ENCODE results near the gene DNAJC18. TPM values are rescaled to one million over a fixed set of nuclear protein-coding genes. Genes with fewer than 3 reads are reported as not detected.

Gene DNAJC18
- total and polyA plus RNA-seq, 2 of the 4 experiments (the other 2 are of a cell fraction) = 8.5 to 11.1 TPM

DNA sequence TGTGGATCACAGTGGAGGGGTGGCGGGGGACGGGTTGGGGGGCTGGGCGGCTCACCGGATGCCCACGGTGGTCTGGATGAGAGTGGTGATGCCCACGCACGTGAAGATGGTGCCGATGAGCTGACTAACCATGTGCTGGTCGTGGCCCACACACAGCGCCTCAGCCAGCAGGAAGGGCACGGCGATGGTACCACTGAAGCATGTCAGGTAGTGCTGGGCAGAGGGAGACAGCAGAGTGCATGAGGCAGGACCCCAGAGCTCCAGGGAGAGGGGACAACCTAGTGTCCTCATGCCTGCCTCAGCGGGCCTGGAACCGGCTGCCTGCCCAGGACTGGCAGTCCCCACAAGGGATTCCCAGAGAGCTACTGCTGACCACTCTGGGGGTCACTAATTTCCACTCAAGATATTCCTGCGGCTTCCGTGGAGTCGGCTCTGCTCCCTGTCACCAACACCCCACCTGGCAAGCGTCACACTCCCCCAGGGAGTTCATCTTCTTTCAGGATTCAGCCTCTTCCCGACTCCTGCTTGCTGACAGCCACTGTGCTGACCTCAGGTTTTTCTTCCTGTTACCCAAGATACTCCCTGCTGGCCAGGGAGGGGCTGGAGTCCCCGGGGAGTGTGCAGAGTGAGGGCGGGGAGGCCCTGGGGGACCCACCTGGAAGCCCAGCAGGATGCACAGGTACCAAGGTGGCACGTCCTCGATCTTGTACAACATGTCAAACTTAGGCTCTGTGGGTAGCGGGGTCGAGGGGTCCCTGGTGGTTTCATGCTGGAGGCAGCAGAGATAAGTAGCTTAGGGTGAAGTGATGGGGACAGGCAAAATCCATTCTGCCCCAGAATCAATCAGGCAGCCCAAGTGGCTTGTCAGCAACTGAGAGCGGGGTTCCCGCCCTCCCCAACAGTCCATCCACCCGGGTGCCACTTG is 57.2 kb downstream of the DNAJC18 start:
- no peak for ATAC-seq (ENCODE audit: low read depth)
- no peak for DNase-seq
- H3K14ac ChIP-seq (replicated peaks; ENCODE audit: low read depth, low read length) = no peak overlapping the region
- H4K8ac ChIP-seq (ENCODE audit: low read depth in 2 of 2, low read length in 2 of 2) = no peak overlapping the region
- H3K4me2 ChIP-seq (ENCODE audit: low read depth, low read length) = no peak overlapping the region
- no peak overlapping the region for H3K18ac ChIP-seq (ENCODE audit: low read depth, low read length)
- H3K56ac ChIP-seq (ENCODE audit: extremely low read depth, insufficient read depth, low read length) = no peak overlapping the region
- H2BK5ac ChIP-seq (ENCODE audit: low read depth, low read length, poor library complexity, severe bottlenecking) = no peak overlapping the region
- dilution Hi-C loops (cut with HindIII; ENCODE audit: low sequenced_read_pairs, unreplicated experiment) (no loop called here), intact Hi-C loops (cut with micrococcal nuclease) (no loop called here), in situ Hi-C loops (cut with MboI; ENCODE audit: low sequenced_read_pairs) (no loop called here)
- H2AFZ ChIP-seq (replicated peaks; ENCODE audit: low read length, poor library complexity) = no peak overlapping the region
- no peaks in the 10 kb centered on the region for H3K9me1 ChIP-seq (ENCODE audit: insufficient read depth, low read length)
- H2BK120ac ChIP-seq (ENCODE audit: low read depth, low read length) = no peak overlapping the region
- no peaks in the 10 kb centered on the region for H4K20me1 ChIP-seq (ENCODE audit: insufficient read depth, low read length)
- no peak overlapping the region for H3K23ac ChIP-seq (ENCODE audit: low read depth, low read length)
- H2BK20ac ChIP-seq (ENCODE audit: low read depth, low read length) = no peak overlapping the region
- CTCF ChIA-PET = no interaction called here
- no peak for TF ChIP-seq RFX5 (IDR thresholded peaks at IDR 0.05; ENCODE audit: low read depth, low read length)
- H3K4me3 ChIP-seq (ENCODE audit: insufficient read depth, low read depth, low read length) = no peak overlapping the region
- H3K9ac ChIP-seq (ENCODE audit: low read depth, low read length) = no peak overlapping the region
- no peaks in the 10 kb centered on the region for H3K9me3 ChIP-seq (ENCODE audit: control insufficient read depth, insufficient read depth, low read length)
- no peak overlapping the region for H4K5ac ChIP-seq (ENCODE audit: low read depth, low read length)
- no peak overlapping the region for H2BK15ac ChIP-seq (ENCODE audit: low read depth, low read length)
- H2AK9ac ChIP-seq (replicated peaks; ENCODE audit: low read depth, low read length, poor library complexity) = no peak overlapping the region
- H4K91ac ChIP-seq (ENCODE audit: insufficient read depth, low read depth, low read length) = no peak overlapping the region
- H2AK5ac ChIP-seq (ENCODE audit: low read depth, low read length) = no peak overlapping the region
- H3K36me3 ChIP-seq (ENCODE audit: control insufficient read depth, insufficient read depth, low read length) = peaks cover 5% of the 10 kb centered on the region; the same call in 1 of the 2 replicates
- no peak overlapping the region for H3K4ac ChIP-seq (ENCODE audit: low read depth, low read length)
- no peaks in the 10 kb centered on the region for H3K27me3 ChIP-seq (ENCODE audit: control insufficient read depth, insufficient read depth, low read length)
- BruUV-seq (replicated peaks) = no TSS peak
- no peak overlapping the region for H3K27ac ChIP-seq (ENCODE audit: insufficient read depth, low read length)
- no peaks in the 10 kb centered on the region for H3K79me1 ChIP-seq (ENCODE audit: low read depth in 1 of 2, low read length in 2 of 2)
- WGBS, 2 experiments (ENCODE audit: extremely low coverage in 2 of 2, insufficient read length in 1 of 2) = 88% methylated on average over 23 of the region's 28 CpGs; no CpG with 5 or more reads in 1 of the 2 experiments
- POLR2A ChIA-PET (ENCODE audit: unreplicated experiment) = no interaction called here
- peaks cover 3% of the 10 kb centered on the region; the same call in 1 of the 2 replicates for H3K4me1 ChIP-seq (ENCODE audit: control insufficient read depth, insufficient read depth, low read length)
